A673 (cell line): ENCODE data around the gene PHRF1. TPM values are rescaled to one million over a fixed set of nuclear protein-coding genes. Genes with fewer than 3 reads are reported as not detected.
A peak's percentile ranks its signal among the peaks of the same experiment; 100 is the strongest.

ENCODE experiments used
- BruUV-seq: library from RNA; stranded (reverse); fragments of 400-500 nt; replicated peaks from 2 replicates; lab custom pipeline; 2021; lab: Mats Ljungman, UMichigan
- CTCF ChIA-PET: fragments of 300-600 bp; sonication (Branson Sonifier 250); formaldehyde crosslinking; loops from one replicate; lab custom pipeline; 2022; ENCODE audit warnings: antibody characterized with exemption; lab: Charles Lee
- POLR2A ChIA-PET: fragments of 300-600 bp; sonication (Branson Sonifier 250); formaldehyde crosslinking; loops from one replicate; lab custom pipeline; 2022; ENCODE audit warnings: antibody characterized with exemption; ENCODE audit not compliant: low non-redundant PET; lab: Charles Lee
- DNase-seq: peaks from one replicate; pipeline ENCODE4 v3.0.0-alpha.2; 2015; ENCODE audit warnings: low spot score
- H3K27ac ChIP-seq: fragments of 200-600 bp; sonication (generic); 2 replicates; pipeline ENCODE4 v1.5.1; 2016; ENCODE audit warnings: mixed run types, low read depth, mild to moderate bottlenecking, mixed read lengths, antibody characterized with exemption, low read length; ENCODE audit not compliant: poor library complexity, severe bottlenecking
- H3K27me3 ChIP-seq: fragments of 200-600 bp; sonication (generic); replicated peaks from 2 replicates; pipeline ENCODE4 v1.6.1; 2017; ENCODE audit warnings: mixed run types, low read depth, mild to moderate bottlenecking, mixed read lengths, antibody characterized with exemption, low read length; ENCODE audit not compliant: insufficient read depth, poor library complexity
- H3K36me3 ChIP-seq: fragments of 200-600 bp; sonication (generic); 2 replicates; pipeline ENCODE4 v1.6.1; 2016; ENCODE audit warnings: mixed run types, mild to moderate bottlenecking, mixed read lengths, antibody characterized with exemption, low read length; ENCODE audit not compliant: insufficient read depth, poor library complexity, severe bottlenecking
- H3K4me1 ChIP-seq: fragments of 200-600 bp; sonication (generic); 2 replicates; pipeline ENCODE4 v1.6.1; 2017; ENCODE audit warnings: mixed run types, mild to moderate bottlenecking, mixed read lengths, antibody characterized with exemption, low read length; ENCODE audit not compliant: insufficient read depth, poor library complexity, severe bottlenecking
- H3K4me3 ChIP-seq: fragments of 200-600 bp; sonication (generic); 2 replicates; pipeline ENCODE4 v1.5.1; 2016; ENCODE audit warnings: low read depth, mixed run types, mild to moderate bottlenecking, mixed read lengths, low read length; ENCODE audit not compliant: poor library complexity, severe bottlenecking
- H3K9me3 ChIP-seq: fragments of 200-600 bp; sonication (generic); 2 replicates; pipeline ENCODE4 v1.6.1; 2016; ENCODE audit warnings: mixed run types, low read depth, mild to moderate bottlenecking, mixed read lengths, antibody characterized with exemption, low read length; ENCODE audit not compliant: poor library complexity, severe bottlenecking
- CTCF ChIP-seq: fragments of 300-800, 200-600 bp; sonication (generic); conservative IDR thresholded peaks from 2 replicates; pipeline ENCODE4 v1.5.1; 2017; ENCODE audit warnings: low read depth, mild to moderate bottlenecking, antibody characterized with exemption, low read length, moderate library complexity, mixed read lengths
- EZH2 ChIP-seq: fragments of 200-600 bp; sonication (generic); IDR thresholded peaks from 2 replicates; pipeline ENCODE4 v1.6.1; 2017; ENCODE audit warnings: borderline replicate concordance, low read depth, mild to moderate bottlenecking, mixed read lengths, antibody characterized with exemption, low read length; ENCODE audit not compliant: poor library complexity, severe bottlenecking
- intact Hi-C: fragments of 100-400 bp; cut with micrococcal nuclease; formaldehyde crosslinking; loops from one replicate; pipeline ENCODE4 v1.10.0; 2022; ENCODE audit not compliant: unreplicated experiment
- total RNA-seq: library from RNA; stranded (reverse); gene quantifications from 2 replicates; pipeline ENCODE4 v1.2.3, GENCODE V29; 2021

The PHRF1 gene
- total RNA-seq, 1 experiment from 2014 or later, result 43.0 TPM

- Histone ChIP-seq H3K27ac (peak overlapping the region; percentile 82), H3K27me3 (no peaks in the 10 kb centered on the region), H3K36me3 (no peaks in the 10 kb centered on the region), H3K4me3 (peak overlapping the region; percentile 18), H3K9me3 (no peaks in the 10 kb centered on the region), H3K4me1 (peaks cover 49% of the 10 kb centered on the region)
- POLR2A ChIA-PET, result no interaction called here
- TF ChIP-seq EZH2, result no peak
- no peak for TF ChIP-seq CTCF
- TSS peak; percentile 92 for BruUV-seq
- intact Hi-C loops, result no loop called here
- DNase-seq, result peak; percentile 84
- CTCF ChIA-PET, result interaction anchor here (0.7 kb wide), 1 partner anchor 430 kb away, joined by 3 read pairs; no protein-coding TSS in a partner anchor
Measured at GRCh38 chr11:638631-639331, 62.5 kb downstream of the PHRF1 start.

GRCh38 chr11:639332-639955, 63.2 kb downstream of the PHRF1 start:
- peak overlapping the region; percentile 18 for H3K4me3 ChIP-seq
- ChIA-PET POLR2A (interaction anchor here (0.7 kb wide), 1 partner anchor 136 kb away, joined by 4 read pairs; no protein-coding TSS in a partner anchor), CTCF (interaction anchor here (0.7 kb wide), 1 partner anchor 429 kb away, joined by 3 read pairs; no protein-coding TSS in a partner anchor)
- H3K9me3 ChIP-seq, result no peaks in the 10 kb centered on the region
- H3K4me1 ChIP-seq, result peaks cover 49% of the 10 kb centered on the region
- BruUV-seq, result no TSS peak
- no peak for TF ChIP-seq EZH2
- TF ChIP-seq CTCF, result no peak
- intact Hi-C loops, result no loop called here
- DNase-seq, result peak; percentile 41
- peak overlapping the region; percentile 82 for H3K27ac ChIP-seq
- H3K36me3 ChIP-seq, result no peaks in the 10 kb centered on the region
- no peaks in the 10 kb centered on the region for H3K27me3 ChIP-seq

GRCh38 chr11:640021-640706, 63.9 kb downstream of the PHRF1 start:
- no peak for TF ChIP-seq CTCF
- TF ChIP-seq EZH2, result no peak
- no TSS peak for BruUV-seq
- Histone ChIP-seq H3K4me1 (peaks cover 49% of the 10 kb centered on the region), H3K9me3 (no peaks in the 10 kb centered on the region), H3K27ac (peak overlapping the region; percentile 73), H3K36me3 (no peaks in the 10 kb centered on the region), H3K27me3 (no peaks in the 10 kb centered on the region), H3K4me3 (no peak overlapping the region)
- ChIA-PET POLR2A (interaction anchor here (0.7 kb wide), 1 partner anchor 135 kb away, joined by 4 read pairs; no protein-coding TSS in a partner anchor), CTCF (no interaction called here)
- intact Hi-C loops, result no loop called here
- no peak for DNase-seq
